ENCODE results near the gene SLCO1A2.

The SLCO1A2 gene

GRCh38 chr12:21343636-21344035 lies 8.9 kb upstream of the SLCO1A2 start:
- Histone ChIP-seq H3K36me3 (ENCODE audit: insufficient read depth, low read length) (no peaks in the 10 kb centered on the region), H3K9me3 (ENCODE audit: control insufficient read depth, insufficient read depth, low read length) (no peaks in the 10 kb centered on the region), H3K9ac (ENCODE audit: low read depth, low read length) (no peak overlapping the region), H3K4me1 (ENCODE audit: insufficient read depth, low read length) (no peaks in the 10 kb centered on the region; the same call in 1 of the 2 replicates)

GRCh38 chr12:21341769-21342168 lies 7.1 kb upstream of the SLCO1A2 start:
- no peaks in the 10 kb centered on the region for H3K9me3 ChIP-seq (ENCODE audit: control insufficient read depth, insufficient read depth, low read length)
- no peaks in the 10 kb centered on the region; the same call in 1 of the 2 replicates for H3K4me1 ChIP-seq (ENCODE audit: insufficient read depth, low read length)
- no peaks in the 10 kb centered on the region for H3K36me3 ChIP-seq (ENCODE audit: insufficient read depth, low read length)
- H3K9ac ChIP-seq (ENCODE audit: low read depth, low read length) = no peak overlapping the region

GRCh38 chr12:21340403-21340802 lies 5.7 kb upstream of the SLCO1A2 start:
- Histone ChIP-seq H3K9me3 (ENCODE audit: control insufficient read depth, insufficient read depth, low read length) (no peaks in the 10 kb centered on the region), H3K9ac (ENCODE audit: low read depth, low read length) (no peak overlapping the region), H3K4me1 (ENCODE audit: insufficient read depth, low read length) (no peaks in the 10 kb centered on the region; the same call in 1 of the 2 replicates), H3K36me3 (ENCODE audit: insufficient read depth, low read length) (no peaks in the 10 kb centered on the region)

- Histone ChIP-seq H3K9me3 (ENCODE audit: control insufficient read depth, insufficient read depth, low read length) (peaks cover under 1% of the 10 kb centered on the region; the same call in 1 of the 2 replicates), H3K4me1 (ENCODE audit: insufficient read depth, low read length) (no peaks in the 10 kb centered on the region; the same call in 1 of the 2 replicates), H3K36me3 (ENCODE audit: insufficient read depth, low read length) (no peaks in the 10 kb centered on the region), H3K9ac (ENCODE audit: low read depth, low read length) (no peak overlapping the region)
Observed at GRCh38 chr12:21339921-21340320, 5.2 kb upstream of the SLCO1A2 start.

- Histone ChIP-seq H3K9me3 (ENCODE audit: control insufficient read depth, insufficient read depth, low read length) (peaks cover 4% of the 10 kb centered on the region; the same call in 1 of the 2 replicates), H3K9ac (ENCODE audit: low read depth, low read length) (no peak overlapping the region), H3K36me3 (ENCODE audit: insufficient read depth, low read length) (no peaks in the 10 kb centered on the region; the same call in 1 of the 2 replicates), H3K4me1 (ENCODE audit: insufficient read depth, low read length) (no peaks in the 10 kb centered on the region)
Observed at GRCh38 chr12:21337959-21338744, 3.4 kb upstream of the SLCO1A2 start.

GRCh38 chr12:21337453-21337852 lies 2.7 kb upstream of the SLCO1A2 start:
- Histone ChIP-seq H3K4me1 (ENCODE audit: insufficient read depth, low read length) (no peaks in the 10 kb centered on the region), H3K36me3 (ENCODE audit: insufficient read depth, low read length) (no peaks in the 10 kb centered on the region; the same call in 1 of the 2 replicates), H3K9ac (ENCODE audit: low read depth, low read length) (no peak overlapping the region), H3K9me3 (ENCODE audit: control insufficient read depth, insufficient read depth, low read length) (peaks cover 4% of the 10 kb centered on the region; the same call in 1 of the 2 replicates)

GRCh38 chr12:21336656-21337055 lies 1.9 kb upstream of the SLCO1A2 start:
- H3K4me1 ChIP-seq (ENCODE audit: insufficient read depth, low read length) = no peaks in the 10 kb centered on the region
- H3K9ac ChIP-seq (ENCODE audit: low read depth, low read length) = no peak overlapping the region
- peaks cover 5% of the 10 kb centered on the region; the same call in 1 of the 2 replicates for H3K9me3 ChIP-seq (ENCODE audit: control insufficient read depth, insufficient read depth, low read length)
- H3K36me3 ChIP-seq (ENCODE audit: insufficient read depth, low read length) = no peaks in the 10 kb centered on the region; the same call in 1 of the 2 replicates

- no peak overlapping the region for H3K9ac ChIP-seq (ENCODE audit: low read depth, low read length)
- H3K4me1 ChIP-seq (ENCODE audit: insufficient read depth, low read length) = no peaks in the 10 kb centered on the region
- H3K36me3 ChIP-seq (ENCODE audit: insufficient read depth, low read length) = no peaks in the 10 kb centered on the region; the same call in 1 of the 2 replicates
- peaks cover 44% of the 10 kb centered on the region for H3K9me3 ChIP-seq (ENCODE audit: control insufficient read depth, insufficient read depth, low read length)
Observed at GRCh38 chr12:21330682-21331253, 3.9 kb downstream of the SLCO1A2 start.

- Histone ChIP-seq H3K4me1 (ENCODE audit: insufficient read depth, low read length) (peaks cover 14% of the 10 kb centered on the region), H3K36me3 (ENCODE audit: insufficient read depth, low read length) (no peaks in the 10 kb centered on the region; the same call in 1 of the 2 replicates), H3K9me3 (ENCODE audit: control insufficient read depth, insufficient read depth, low read length) (peaks cover 42% of the 10 kb centered on the region), H3K9ac (ENCODE audit: low read depth, low read length) (no peak overlapping the region)
Observed at GRCh38 chr12:21328578-21328977, 6.1 kb downstream of the SLCO1A2 start.

GRCh38 chr12:21324551-21324950 lies 10.2 kb downstream of the SLCO1A2 start:
- Histone ChIP-seq H3K9ac (ENCODE audit: low read depth, low read length) (no peak overlapping the region), H3K4me1 (ENCODE audit: insufficient read depth, low read length) (peaks cover 14% of the 10 kb centered on the region), H3K9me3 (ENCODE audit: control insufficient read depth, insufficient read depth, low read length) (peaks cover 27% of the 10 kb centered on the region), H3K36me3 (ENCODE audit: insufficient read depth, low read length) (no peaks in the 10 kb centered on the region)

GRCh38 chr12:21323736-21324135 lies 11.0 kb downstream of the SLCO1A2 start:
- Histone ChIP-seq H3K36me3 (ENCODE audit: insufficient read depth, low read length) (no peaks in the 10 kb centered on the region), H3K9me3 (ENCODE audit: control insufficient read depth, insufficient read depth, low read length) (peaks cover 20% of the 10 kb centered on the region), H3K4me1 (ENCODE audit: insufficient read depth, low read length) (peaks cover 14% of the 10 kb centered on the region), H3K9ac (ENCODE audit: low read depth, low read length) (no peak overlapping the region)

- no peaks in the 10 kb centered on the region for H3K9me3 ChIP-seq (ENCODE audit: control insufficient read depth, insufficient read depth, low read length)
- H3K9ac ChIP-seq (ENCODE audit: low read depth, low read length) = no peak overlapping the region
- no peaks in the 10 kb centered on the region for H3K4me1 ChIP-seq (ENCODE audit: insufficient read depth, low read length)
- no peaks in the 10 kb centered on the region for H3K36me3 ChIP-seq (ENCODE audit: insufficient read depth, low read length)
Observed at GRCh38 chr12:21308785-21309184, 25.9 kb downstream of the SLCO1A2 start.

- Histone ChIP-seq H3K36me3 (ENCODE audit: insufficient read depth, low read length) (no peaks in the 10 kb centered on the region), H3K9me3 (ENCODE audit: control insufficient read depth, insufficient read depth, low read length) (no peaks in the 10 kb centered on the region), H3K4me1 (ENCODE audit: insufficient read depth, low read length) (no peaks in the 10 kb centered on the region), H3K9ac (ENCODE audit: low read depth, low read length) (no peak overlapping the region)
Observed at GRCh38 chr12:21305661-21306060, 29.1 kb downstream of the SLCO1A2 start.

GRCh38 chr12:21300632-21301031 lies 34.1 kb downstream of the SLCO1A2 start:
- Histone ChIP-seq H3K36me3 (ENCODE audit: insufficient read depth, low read length) (no peaks in the 10 kb centered on the region), H3K9ac (ENCODE audit: low read depth, low read length) (no peak overlapping the region), H3K4me1 (ENCODE audit: insufficient read depth, low read length) (no peaks in the 10 kb centered on the region), H3K9me3 (ENCODE audit: control insufficient read depth, insufficient read depth, low read length) (no peaks in the 10 kb centered on the region)

Measured in ES-I3 (cell line).